WTC11 (cell line): ENCODE results near the gene PRKRIP1. TPM values are rescaled to one million over a fixed set of nuclear protein-coding genes. Genes with fewer than 3 reads are reported as not detected.

ENCODE experiments used
- ATAC-seq: fragments of 200-7000 bp; cut with Tn5 transposase; 2 replicates; pipeline ENCODE4 v1.10.0; 2021; ENCODE audit warnings: mild to moderate bottlenecking, moderate library complexity
- CTCF ChIA-PET: fragments of 300-600 bp; sonication (Branson Sonifier 250); formaldehyde crosslinking; loops from one replicate; lab custom pipeline; 2021; ENCODE audit warnings: antibody characterized with exemption; lab: Charles Lee
- POLR2A ChIA-PET: fragments of 350-600 bp; sonication (Branson Sonifier 250); formaldehyde crosslinking; loops from one replicate; lab custom pipeline; 2021; ENCODE audit warnings: antibody characterized with exemption; lab: Charles Lee
- DNase-seq: peaks from one replicate; pipeline ENCODE4 v3.0.0; 2021; ENCODE audit warnings: low spot score
- H3K27ac Mint-ChIP-seq: 2 replicates; pipeline ENCODE4 v1.8.0; 2021; ENCODE audit warnings: mixed read lengths
- H3K27me3 Mint-ChIP-seq: 2 replicates; pipeline ENCODE4 v1.8.0; 2021; ENCODE audit warnings: low read depth, mild to moderate bottlenecking, moderate library complexity, mixed read lengths
- H3K36me3 Mint-ChIP-seq: 2 replicates; pipeline ENCODE4 v1.8.0; 2021; ENCODE audit warnings: mixed read lengths
- H3K4me1 Mint-ChIP-seq: 2 replicates; pipeline ENCODE4 v1.8.0; 2022; ENCODE audit warnings: mixed read lengths
- H3K4me3 Mint-ChIP-seq: 2 replicates; pipeline ENCODE4 v1.8.0; 2021; ENCODE audit warnings: mild to moderate bottlenecking, moderate library complexity, mixed read lengths
- H3K9me3 Mint-ChIP-seq: 2 replicates; pipeline ENCODE4 v1.8.0; 2021; ENCODE audit warnings: mixed read lengths
- ATF1 ChIP-seq: sonication (generic); formaldehyde crosslinking; IDR thresholded peaks from 2 replicates; pipeline ENCODE4 v1.8.1; 2023; ENCODE audit warnings: mild to moderate bottlenecking, moderate library complexity, missing genetic modification reagents
- CREM ChIP-seq: sonication (generic); formaldehyde crosslinking; IDR thresholded peaks from 2 replicates; pipeline ENCODE4 v1.8.1; 2022; ENCODE audit warnings: mild to moderate bottlenecking, missing genetic modification reagents, moderate library complexity
- HMGA2 ChIP-seq: fragments of 250-450 bp; sonication (Bioruptor Pico); IDR thresholded peaks from 2 replicates; pipeline ENCODE4 v1.4.0; 2021; ENCODE audit warnings: mild to moderate bottlenecking, moderate library complexity
- IRF2 ChIP-seq: sonication (generic); formaldehyde crosslinking; IDR thresholded peaks from 2 replicates; pipeline ENCODE4 v1.8.0; 2022; ENCODE audit warnings: low read depth, missing genetic modification reagents, borderline replicate concordance
- JAZF1 ChIP-seq: fragments of 250-450 bp; sonication (Bioruptor Pico); IDR thresholded peaks from 2 replicates; pipeline ENCODE4 v1.9.0; 2021; ENCODE audit warnings: moderate library complexity, mild to moderate bottlenecking, inconsistent platforms
- JUN ChIP-seq: sonication (generic); formaldehyde crosslinking; IDR thresholded peaks from 2 replicates; pipeline ENCODE4 v1.8.0; 2023; ENCODE audit warnings: mild to moderate bottlenecking, missing genetic modification reagents
- SOX15 ChIP-seq: fragments of 250-450 bp; sonication (Bioruptor Pico); IDR thresholded peaks from 2 replicates; pipeline ENCODE4 v1.9.0; 2021; ENCODE audit warnings: mild to moderate bottlenecking
- TEAD1 ChIP-seq: sonication (generic); formaldehyde crosslinking; IDR thresholded peaks from 2 replicates; pipeline ENCODE4 v1.8.0; 2022; ENCODE audit warnings: mild to moderate bottlenecking, missing genetic modification reagents
- TEAD4 ChIP-seq: sonication (generic); formaldehyde crosslinking; IDR thresholded peaks from 2 replicates; pipeline ENCODE4 v1.8.0; 2022; ENCODE audit warnings: mild to moderate bottlenecking, missing genetic modification reagents
- ZBTB21 ChIP-seq: sonication (generic); formaldehyde crosslinking; IDR thresholded peaks from 2 replicates; pipeline ENCODE4 v1.8.1; 2023; ENCODE audit warnings: mild to moderate bottlenecking, missing genetic modification reagents, borderline replicate concordance
- ZNF317 ChIP-seq: sonication (generic); formaldehyde crosslinking; IDR thresholded peaks from 2 replicates; pipeline ENCODE4 v1.8.1; 2023; ENCODE audit warnings: low read depth, mild to moderate bottlenecking, moderate library complexity, missing genetic modification reagents, borderline replicate concordance
- ZNF396 ChIP-seq: fragments of 250-450 bp; sonication (Bioruptor Pico); IDR thresholded peaks from 2 replicates; pipeline ENCODE4 v1.8.0; 2021; ENCODE audit warnings: mild to moderate bottlenecking, moderate library complexity, borderline replicate concordance
- ZNF532 ChIP-seq: fragments of 250-450 bp; sonication (Bioruptor Pico); IDR thresholded peaks from 2 replicates; pipeline ENCODE4 v1.9.0; 2021; ENCODE audit warnings: mild to moderate bottlenecking, borderline replicate concordance
- ZSCAN18 ChIP-seq: fragments of 250-450 bp; sonication (Bioruptor Pico); IDR thresholded peaks from 2 replicates; pipeline ENCODE4 v2.1.2; 2022; ENCODE audit warnings: mild to moderate bottlenecking, moderate library complexity
- total RNA-seq: library from RNA; stranded (reverse); gene quantifications from 3 replicates; pipeline ENCODE4 v1.2.3, GENCODE V29; 2021
- TF ChIP-seq, protein P1 (sequence below): sonication (generic); formaldehyde crosslinking; IDR thresholded peaks from 2 replicates; pipeline ENCODE4 v1.8.0; 2023; ENCODE audit warnings: missing genetic modification reagents, mild to moderate bottlenecking, borderline replicate concordance
- TF ChIP-seq, protein P2 (sequence below): fragments of 200-600 bp; IDR thresholded peaks from 2 replicates; pipeline ENCODE4 v1.8.0; 2022; ENCODE audit warnings: antibody characterized with exemption

Gene PRKRIP1
- total RNA-seq, 1 experiment from 2014 or later = 27.5 TPM

DNA sequence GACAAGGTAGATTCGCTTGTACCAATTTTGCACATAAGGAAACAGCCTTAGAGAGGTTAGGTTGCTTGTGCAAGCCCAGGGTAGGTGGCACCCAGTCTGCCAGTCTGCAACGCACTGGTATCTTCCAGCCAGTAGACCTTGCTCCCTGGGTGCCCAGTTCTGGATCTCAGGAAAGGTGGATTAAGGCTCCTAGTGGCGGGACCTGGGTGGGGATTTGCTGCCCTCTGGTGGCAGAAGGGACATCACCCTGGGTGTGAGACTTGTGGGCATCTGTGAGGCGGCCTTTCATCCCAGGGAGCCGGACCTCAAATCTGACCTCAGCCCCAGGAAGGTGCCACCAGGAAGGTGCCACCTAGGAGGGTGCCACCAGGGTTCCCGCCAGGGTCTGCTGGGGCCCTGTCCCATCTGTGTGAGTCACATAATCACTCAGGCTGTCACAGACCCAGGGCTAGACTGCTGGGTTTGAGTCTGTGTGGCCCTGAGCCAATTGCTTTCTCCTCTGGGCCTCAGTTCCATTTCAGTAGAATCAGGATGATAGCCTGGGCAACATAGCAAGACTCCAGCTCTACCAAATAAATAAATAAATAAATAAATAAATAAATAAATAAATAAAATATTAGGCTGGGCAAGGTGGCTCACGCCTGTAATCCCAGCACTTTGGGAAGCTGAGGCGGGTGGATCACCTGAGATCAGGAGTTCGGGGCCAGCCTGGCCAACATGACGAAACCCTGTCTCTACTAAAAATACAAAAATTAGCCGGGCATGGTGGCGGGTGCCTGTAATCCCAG is 5.3 kb upstream of the PRKRIP1 start:
- ChIA-PET CTCF (interaction anchor here (0.8 to 1.5 kb wide), 5 partner anchors 90 to 111 kb away, joined by 3 to 9 read pairs (median 3); no protein-coding TSS in a partner anchor), POLR2A (interaction anchor here (0.7 kb wide), 1 partner anchor 31 kb away, joined by 10 read pairs; no protein-coding TSS in a partner anchor)
- Mint-ChIP-seq H3K9me3 (no peaks in the 10 kb centered on the region), H3K4me1 (no peaks in the 10 kb centered on the region; the same call in 1 of the 2 replicates), H3K27ac (no peak overlapping the region), H3K4me3 (no peak overlapping the region), H3K27me3 (no peaks in the 10 kb centered on the region), H3K36me3 (peaks cover 15% of the 10 kb centered on the region)
- DNase-seq (peak; percentile 92), ATAC-seq (peak; percentile 91)
- no peak for TF ChIP-seq ZNF396 (CRISPR knock-in tag)
- TF ChIP-seq HMGA2 (CRISPR knock-in tag) = 0 out of 2 replicates have a peak, but pooled peaks have one; percentile 17
- no peak for TF ChIP-seq ZNF317 (CRISPR knock-in tag)
- TF ChIP-seq JAZF1 (CRISPR knock-in tag) = no peak
- TF ChIP-seq ZBTB21 (CRISPR knock-in tag) = no peak
- TF ChIP-seq ZSCAN18 (CRISPR knock-in tag) = no peak
- TF ChIP-seq TEAD4 (CRISPR knock-in tag) = no peak
- TF ChIP-seq TEAD1 (CRISPR knock-in tag) = no peak
- TF ChIP-seq CREM (CRISPR knock-in tag) = peak; percentile 44; the same call in 1 of the 2 replicates
- no peak for TF ChIP-seq IRF2 (CRISPR knock-in tag)
- TF ChIP-seq, protein P1, sequence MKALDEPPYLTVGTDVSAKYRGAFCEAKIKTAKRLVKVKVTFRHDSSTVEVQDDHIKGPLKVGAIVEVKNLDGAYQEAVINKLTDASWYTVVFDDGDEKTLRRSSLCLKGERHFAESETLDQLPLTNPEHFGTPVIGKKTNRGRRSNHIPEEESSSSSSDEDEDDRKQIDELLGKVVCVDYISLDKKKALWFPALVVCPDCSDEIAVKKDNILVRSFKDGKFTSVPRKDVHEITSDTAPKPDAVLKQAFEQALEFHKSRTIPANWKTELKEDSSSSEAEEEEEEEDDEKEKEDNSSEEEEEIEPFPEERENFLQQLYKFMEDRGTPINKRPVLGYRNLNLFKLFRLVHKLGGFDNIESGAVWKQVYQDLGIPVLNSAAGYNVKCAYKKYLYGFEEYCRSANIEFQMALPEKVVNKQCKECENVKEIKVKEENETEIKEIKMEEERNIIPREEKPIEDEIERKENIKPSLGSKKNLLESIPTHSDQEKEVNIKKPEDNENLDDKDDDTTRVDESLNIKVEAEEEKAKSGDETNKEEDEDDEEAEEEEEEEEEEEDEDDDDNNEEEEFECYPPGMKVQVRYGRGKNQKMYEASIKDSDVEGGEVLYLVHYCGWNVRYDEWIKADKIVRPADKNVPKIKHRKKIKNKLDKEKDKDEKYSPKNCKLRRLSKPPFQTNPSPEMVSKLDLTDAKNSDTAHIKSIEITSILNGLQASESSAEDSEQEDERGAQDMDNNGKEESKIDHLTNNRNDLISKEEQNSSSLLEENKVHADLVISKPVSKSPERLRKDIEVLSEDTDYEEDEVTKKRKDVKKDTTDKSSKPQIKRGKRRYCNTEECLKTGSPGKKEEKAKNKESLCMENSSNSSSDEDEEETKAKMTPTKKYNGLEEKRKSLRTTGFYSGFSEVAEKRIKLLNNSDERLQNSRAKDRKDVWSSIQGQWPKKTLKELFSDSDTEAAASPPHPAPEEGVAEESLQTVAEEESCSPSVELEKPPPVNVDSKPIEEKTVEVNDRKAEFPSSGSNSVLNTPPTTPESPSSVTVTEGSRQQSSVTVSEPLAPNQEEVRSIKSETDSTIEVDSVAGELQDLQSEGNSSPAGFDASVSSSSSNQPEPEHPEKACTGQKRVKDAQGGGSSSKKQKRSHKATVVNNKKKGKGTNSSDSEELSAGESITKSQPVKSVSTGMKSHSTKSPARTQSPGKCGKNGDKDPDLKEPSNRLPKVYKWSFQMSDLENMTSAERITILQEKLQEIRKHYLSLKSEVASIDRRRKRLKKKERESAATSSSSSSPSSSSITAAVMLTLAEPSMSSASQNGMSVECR (CRISPR knock-in tag) = no peak
- TF ChIP-seq, protein P2, sequence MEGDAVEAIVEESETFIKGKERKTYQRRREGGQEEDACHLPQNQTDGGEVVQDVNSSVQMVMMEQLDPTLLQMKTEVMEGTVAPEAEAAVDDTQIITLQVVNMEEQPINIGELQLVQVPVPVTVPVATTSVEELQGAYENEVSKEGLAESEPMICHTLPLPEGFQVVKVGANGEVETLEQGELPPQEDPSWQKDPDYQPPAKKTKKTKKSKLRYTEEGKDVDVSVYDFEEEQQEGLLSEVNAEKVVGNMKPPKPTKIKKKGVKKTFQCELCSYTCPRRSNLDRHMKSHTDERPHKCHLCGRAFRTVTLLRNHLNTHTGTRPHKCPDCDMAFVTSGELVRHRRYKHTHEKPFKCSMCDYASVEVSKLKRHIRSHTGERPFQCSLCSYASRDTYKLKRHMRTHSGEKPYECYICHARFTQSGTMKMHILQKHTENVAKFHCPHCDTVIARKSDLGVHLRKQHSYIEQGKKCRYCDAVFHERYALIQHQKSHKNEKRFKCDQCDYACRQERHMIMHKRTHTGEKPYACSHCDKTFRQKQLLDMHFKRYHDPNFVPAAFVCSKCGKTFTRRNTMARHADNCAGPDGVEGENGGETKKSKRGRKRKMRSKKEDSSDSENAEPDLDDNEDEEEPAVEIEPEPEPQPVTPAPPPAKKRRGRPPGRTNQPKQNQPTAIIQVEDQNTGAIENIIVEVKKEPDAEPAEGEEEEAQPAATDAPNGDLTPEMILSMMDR = peak; percentile 83
- no peak for TF ChIP-seq JUN (CRISPR knock-in tag)
- no peak for TF ChIP-seq ATF1 (CRISPR knock-in tag)
- TF ChIP-seq SOX15 (CRISPR knock-in tag) = no peak
- no peak for TF ChIP-seq ZNF532 (CRISPR knock-in tag)
